ENCODE measurements around the gene TBC1D22A. TPM values are rescaled to one million over a fixed set of nuclear protein-coding genes. Genes with fewer than 3 reads are reported as not detected.

Gene TBC1D22A
- polyA plus RNA-seq, 1 of the 3 experiments (the other 2 are of a cell fraction): 16.5 TPM

DNA sequence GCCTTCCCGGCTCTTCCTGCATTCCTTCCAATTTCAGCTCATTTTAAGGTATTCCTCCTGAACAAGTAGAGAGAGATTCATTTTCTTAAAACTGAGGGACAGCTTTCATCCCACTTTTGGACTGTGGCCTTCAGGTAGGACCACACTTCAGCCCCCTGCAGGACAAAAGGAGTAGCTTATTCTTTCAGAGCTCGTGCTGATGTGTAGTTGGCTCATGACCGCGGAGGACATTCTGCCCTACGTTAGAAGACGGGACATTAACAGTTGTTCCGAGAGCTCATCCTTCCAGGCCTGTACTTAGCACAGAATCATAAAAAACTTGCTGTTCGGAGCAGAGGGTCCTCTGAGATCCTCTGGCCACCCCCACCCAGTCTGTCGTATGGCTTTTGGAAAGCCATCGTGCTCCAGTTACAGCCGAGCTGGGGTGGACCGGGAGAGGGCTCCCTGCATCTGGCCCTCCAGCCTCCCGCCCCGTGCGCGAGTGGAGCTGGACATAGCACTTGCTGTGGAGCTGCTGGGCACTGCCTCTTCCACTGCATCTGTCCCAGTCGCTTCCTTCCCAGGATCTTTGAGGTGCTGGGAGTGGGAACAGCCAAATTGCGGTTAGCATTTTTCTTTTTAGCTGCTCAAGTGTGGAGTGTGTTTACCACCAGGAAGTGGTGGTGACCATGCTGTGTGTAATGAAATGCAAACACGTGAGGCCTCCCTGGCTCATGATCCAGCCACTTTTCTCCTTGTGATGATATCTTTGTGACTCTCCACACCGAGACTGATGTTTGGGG lies 250.3 kb downstream of the TBC1D22A start:
- H3K4me1 ChIP-seq (ENCODE audit: control insufficient read depth in 1 of 2, insufficient read depth in 2 of 2, low read depth in 1 of 2, low read length in 1 of 2): no peaks in the 10 kb centered on the region; a peak in 1 of 4 replicates
- CTCF ChIA-PET: interaction anchor here (0.7 to 1.6 kb wide), 5 partner anchors 11 to 254 kb away, joined by 3 to 4 read pairs (median 4); no protein-coding TSS in a partner anchor
- H3F3A ChIP-seq (replicated peaks; ENCODE audit: insufficient read depth): no peaks in the 10 kb centered on the region
- H3K36me3 ChIP-seq (replicated peaks in 1 of 2; ENCODE audit: control insufficient read depth in 1 of 2, insufficient read depth in 2 of 2, low read length in 1 of 2): peaks cover 0 to 5% of the 10 kb centered on the region in 2 experiments
- no peak overlapping the region for H2AFZ ChIP-seq (ENCODE audit: low read depth)
- POLR2A ChIA-PET: interaction anchor here (1.0 kb wide), 1 partner anchor 10 kb away, joined by 3 read pairs; no protein-coding TSS in a partner anchor
- DNase-seq: no peak
- H3K27me3 ChIP-seq (ENCODE audit: insufficient read depth): no peaks in the 10 kb centered on the region
- no peaks in the 10 kb centered on the region for H3K79me2 ChIP-seq (ENCODE audit: insufficient read depth)
- H3K9me2 ChIP-seq: no peaks in the 10 kb centered on the region
- H3K4me2 ChIP-seq: no peak overlapping the region
- H3K4me3 ChIP-seq (ENCODE audit: low read depth in 2 of 2, low read length in 1 of 2): no peak overlapping the region
- H3K9me3 ChIP-seq: no peaks in the 10 kb centered on the region
- H3K9ac ChIP-seq: no peak overlapping the region
- 96% methylated on average over 16 of the region's 20 CpGs for WGBS (ENCODE audit: low lambda C conversion rate)
- no peak overlapping the region for H3K27ac ChIP-seq (ENCODE audit: low read depth in 2 of 2, low read length in 1 of 2)
- no peak for TF ChIP-seq NRF1 (IDR thresholded peaks at IDR 0.05; ENCODE audit: low read depth, low read length)
- TF ChIP-seq, protein P1, sequence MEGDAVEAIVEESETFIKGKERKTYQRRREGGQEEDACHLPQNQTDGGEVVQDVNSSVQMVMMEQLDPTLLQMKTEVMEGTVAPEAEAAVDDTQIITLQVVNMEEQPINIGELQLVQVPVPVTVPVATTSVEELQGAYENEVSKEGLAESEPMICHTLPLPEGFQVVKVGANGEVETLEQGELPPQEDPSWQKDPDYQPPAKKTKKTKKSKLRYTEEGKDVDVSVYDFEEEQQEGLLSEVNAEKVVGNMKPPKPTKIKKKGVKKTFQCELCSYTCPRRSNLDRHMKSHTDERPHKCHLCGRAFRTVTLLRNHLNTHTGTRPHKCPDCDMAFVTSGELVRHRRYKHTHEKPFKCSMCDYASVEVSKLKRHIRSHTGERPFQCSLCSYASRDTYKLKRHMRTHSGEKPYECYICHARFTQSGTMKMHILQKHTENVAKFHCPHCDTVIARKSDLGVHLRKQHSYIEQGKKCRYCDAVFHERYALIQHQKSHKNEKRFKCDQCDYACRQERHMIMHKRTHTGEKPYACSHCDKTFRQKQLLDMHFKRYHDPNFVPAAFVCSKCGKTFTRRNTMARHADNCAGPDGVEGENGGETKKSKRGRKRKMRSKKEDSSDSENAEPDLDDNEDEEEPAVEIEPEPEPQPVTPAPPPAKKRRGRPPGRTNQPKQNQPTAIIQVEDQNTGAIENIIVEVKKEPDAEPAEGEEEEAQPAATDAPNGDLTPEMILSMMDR (IDR thresholded peaks at IDR 0.05): peak; percentile 23
- no peaks in the 10 kb centered on the region for H4K20me1 ChIP-seq (ENCODE audit: insufficient read depth)

DNA sequence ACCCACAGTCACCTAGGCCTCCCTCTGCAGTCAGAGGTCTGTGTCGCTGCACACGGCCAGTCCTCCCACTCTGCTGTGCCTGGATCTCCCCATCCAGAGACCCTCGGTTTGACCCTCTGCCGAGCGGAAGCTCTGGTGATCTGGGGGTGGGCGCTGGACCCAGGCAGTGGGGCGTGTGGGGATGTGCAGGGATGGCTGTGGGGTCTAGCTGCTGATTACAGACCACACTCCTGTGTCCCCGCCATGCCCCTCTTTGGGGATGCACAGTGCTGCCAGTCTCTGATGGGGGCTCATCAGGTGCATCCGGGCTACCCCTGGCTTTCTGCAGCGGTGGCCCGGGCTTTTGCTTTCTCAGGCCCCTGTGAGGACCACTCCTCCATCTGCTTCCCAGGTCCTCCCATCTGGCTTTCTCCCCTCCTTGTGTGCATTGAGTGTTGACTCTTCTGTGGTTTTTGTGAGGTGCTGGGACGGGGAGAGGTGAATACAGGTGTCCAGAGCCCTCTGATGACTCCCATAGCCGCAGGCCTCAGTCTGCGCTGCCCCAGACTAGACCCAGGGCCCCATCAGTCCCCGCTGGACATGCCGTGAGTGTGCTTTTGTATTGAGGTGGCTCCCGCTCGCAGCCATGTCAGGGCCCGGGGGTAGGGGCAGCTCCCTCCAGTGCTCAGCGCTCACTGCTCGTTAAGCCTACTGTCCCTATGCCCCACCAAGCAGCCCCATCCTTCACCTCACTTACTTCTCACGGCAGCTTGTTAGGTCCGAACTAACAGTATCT lies 251.6 kb downstream of the TBC1D22A start:
- ChIA-PET CTCF (no interaction called here), POLR2A (no interaction called here)
- no peaks in the 10 kb centered on the region for H3K27me3 ChIP-seq (ENCODE audit: insufficient read depth)
- H3K9ac ChIP-seq: no peak overlapping the region
- no peaks in the 10 kb centered on the region for H3K79me2 ChIP-seq (ENCODE audit: insufficient read depth)
- no peaks in the 10 kb centered on the region for H3K9me2 ChIP-seq
- no peak overlapping the region for H3K4me3 ChIP-seq (ENCODE audit: low read depth in 2 of 2, low read length in 1 of 2)
- H3F3A ChIP-seq (replicated peaks; ENCODE audit: insufficient read depth): no peaks in the 10 kb centered on the region
- WGBS (ENCODE audit: low lambda C conversion rate): 96% methylated on average over 10 of the region's 23 CpGs
- no peaks in the 10 kb centered on the region for H3K9me3 ChIP-seq
- H3K4me2 ChIP-seq: no peak overlapping the region
- H3K4me1 ChIP-seq (ENCODE audit: control insufficient read depth in 1 of 2, insufficient read depth in 2 of 2, low read depth in 1 of 2, low read length in 1 of 2): no peaks in the 10 kb centered on the region; a peak in 1 of 4 replicates
- H4K20me1 ChIP-seq (ENCODE audit: insufficient read depth): no peaks in the 10 kb centered on the region
- H2AFZ ChIP-seq (ENCODE audit: low read depth): no peak overlapping the region
- peaks cover 0 to 5% of the 10 kb centered on the region in 2 experiments for H3K36me3 ChIP-seq (replicated peaks in 1 of 2; ENCODE audit: control insufficient read depth in 1 of 2, insufficient read depth in 2 of 2, low read length in 1 of 2)
- DNase-seq: no peak
- H3K27ac ChIP-seq (ENCODE audit: low read depth in 2 of 2, low read length in 1 of 2): no peak overlapping the region
- no peak for TF ChIP-seq POLR2AphosphoS5 (IDR thresholded peaks at IDR 0.05; ENCODE audit: low read depth, low read length)
- no peak for TF ChIP-seq MEF2A (IDR thresholded peaks at IDR 0.05; ENCODE audit: borderline replicate concordance, low read depth)
- TF ChIP-seq SIN3A (IDR thresholded peaks at IDR 0.05; ENCODE audit: borderline replicate concordance, low read depth, low read length): no peak
- TF ChIP-seq, protein P2, sequence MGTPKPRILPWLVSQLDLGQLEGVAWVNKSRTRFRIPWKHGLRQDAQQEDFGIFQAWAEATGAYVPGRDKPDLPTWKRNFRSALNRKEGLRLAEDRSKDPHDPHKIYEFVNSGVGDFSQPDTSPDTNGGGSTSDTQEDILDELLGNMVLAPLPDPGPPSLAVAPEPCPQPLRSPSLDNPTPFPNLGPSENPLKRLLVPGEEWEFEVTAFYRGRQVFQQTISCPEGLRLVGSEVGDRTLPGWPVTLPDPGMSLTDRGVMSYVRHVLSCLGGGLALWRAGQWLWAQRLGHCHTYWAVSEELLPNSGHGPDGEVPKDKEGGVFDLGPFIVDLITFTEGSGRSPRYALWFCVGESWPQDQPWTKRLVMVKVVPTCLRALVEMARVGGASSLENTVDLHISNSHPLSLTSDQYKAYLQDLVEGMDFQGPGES (IDR thresholded peaks at IDR 0.05; ENCODE audit: low read depth, low read length): no peak
- TF ChIP-seq EP300 (IDR thresholded peaks at IDR 0.05; ENCODE audit: borderline replicate concordance in 1 of 2, low read depth in 1 of 2, low read length in 1 of 2): no peak
- TF ChIP-seq, protein P3, sequence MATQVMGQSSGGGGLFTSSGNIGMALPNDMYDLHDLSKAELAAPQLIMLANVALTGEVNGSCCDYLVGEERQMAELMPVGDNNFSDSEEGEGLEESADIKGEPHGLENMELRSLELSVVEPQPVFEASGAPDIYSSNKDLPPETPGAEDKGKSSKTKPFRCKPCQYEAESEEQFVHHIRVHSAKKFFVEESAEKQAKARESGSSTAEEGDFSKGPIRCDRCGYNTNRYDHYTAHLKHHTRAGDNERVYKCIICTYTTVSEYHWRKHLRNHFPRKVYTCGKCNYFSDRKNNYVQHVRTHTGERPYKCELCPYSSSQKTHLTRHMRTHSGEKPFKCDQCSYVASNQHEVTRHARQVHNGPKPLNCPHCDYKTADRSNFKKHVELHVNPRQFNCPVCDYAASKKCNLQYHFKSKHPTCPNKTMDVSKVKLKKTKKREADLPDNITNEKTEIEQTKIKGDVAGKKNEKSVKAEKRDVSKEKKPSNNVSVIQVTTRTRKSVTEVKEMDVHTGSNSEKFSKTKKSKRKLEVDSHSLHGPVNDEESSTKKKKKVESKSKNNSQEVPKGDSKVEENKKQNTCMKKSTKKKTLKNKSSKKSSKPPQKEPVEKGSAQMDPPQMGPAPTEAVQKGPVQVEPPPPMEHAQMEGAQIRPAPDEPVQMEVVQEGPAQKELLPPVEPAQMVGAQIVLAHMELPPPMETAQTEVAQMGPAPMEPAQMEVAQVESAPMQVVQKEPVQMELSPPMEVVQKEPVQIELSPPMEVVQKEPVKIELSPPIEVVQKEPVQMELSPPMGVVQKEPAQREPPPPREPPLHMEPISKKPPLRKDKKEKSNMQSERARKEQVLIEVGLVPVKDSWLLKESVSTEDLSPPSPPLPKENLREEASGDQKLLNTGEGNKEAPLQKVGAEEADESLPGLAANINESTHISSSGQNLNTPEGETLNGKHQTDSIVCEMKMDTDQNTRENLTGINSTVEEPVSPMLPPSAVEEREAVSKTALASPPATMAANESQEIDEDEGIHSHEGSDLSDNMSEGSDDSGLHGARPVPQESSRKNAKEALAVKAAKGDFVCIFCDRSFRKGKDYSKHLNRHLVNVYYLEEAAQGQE (IDR thresholded peaks at IDR 0.05; ENCODE audit: low read depth, low read length): no peak
- TF ChIP-seq, protein P4, sequence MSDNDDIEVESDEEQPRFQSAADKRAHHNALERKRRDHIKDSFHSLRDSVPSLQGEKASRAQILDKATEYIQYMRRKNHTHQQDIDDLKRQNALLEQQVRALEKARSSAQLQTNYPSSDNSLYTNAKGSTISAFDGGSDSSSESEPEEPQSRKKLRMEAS (IDR thresholded peaks at IDR 0.05; ENCODE audit: low read depth): no peak
- no peak for TF ChIP-seq RAD21 (IDR thresholded peaks at IDR 0.05; ENCODE audit: low read length)
- no peak for TF ChIP-seq YY1 (IDR thresholded peaks at IDR 0.05; ENCODE audit: low read depth)
- TF ChIP-seq FOXJ3 (CRISPR knock-in tag; IDR thresholded peaks at IDR 0.05): no peak
- TF ChIP-seq MXI1 (IDR thresholded peaks at IDR 0.05; ENCODE audit: low read depth, low read length): no peak
- TF ChIP-seq, protein P1 (IDR thresholded peaks at IDR 0.05): no peak
- TF ChIP-seq FOSL2 (IDR thresholded peaks at IDR 0.05; ENCODE audit: borderline replicate concordance, low read depth): no peak
- no peak for TF ChIP-seq SMC3 (IDR thresholded peaks at IDR 0.05; ENCODE audit: low read depth, low read length)
